ENCODE data around the gene RASGRP2.

The RASGRP2 gene

GRCh38 chr11:64698427-64698826 is 45.5 kb downstream of the RASGRP2 start:
- no peak overlapping the region for H3K9ac ChIP-seq (ENCODE audit: low read length)
- H3K27ac ChIP-seq (ENCODE audit: low read depth, low read length, poor library complexity, severe bottlenecking), result no peak overlapping the region
- no peaks in the 10 kb centered on the region for H4K20me1 ChIP-seq (ENCODE audit: insufficient read depth, low read length)
- no peak overlapping the region for H2AFZ ChIP-seq (ENCODE audit: low read length)
- TF ChIP-seq CTCF (IDR thresholded peaks at IDR 0.05; ENCODE audit: low read length), result no peak
- no peak for TF ChIP-seq EZH2 (IDR thresholded peaks at IDR 0.05; ENCODE audit: borderline replicate concordance, low read length)
- no peak overlapping the region for H3K4me3 ChIP-seq (ENCODE audit: low read depth, low read length, poor library complexity, severe bottlenecking)
- peaks cover 9% of the 10 kb centered on the region for H3K4me1 ChIP-seq (ENCODE audit: insufficient read depth, low read length, severe bottlenecking)
- H3K27me3 ChIP-seq (ENCODE audit: insufficient read depth, low read length), result peaks cover 6% of the 10 kb centered on the region
- no peaks in the 10 kb centered on the region for H3K36me3 ChIP-seq (ENCODE audit: insufficient read depth, low read length)
- no peak overlapping the region for H3K4me2 ChIP-seq (ENCODE audit: low read length)
- no peaks in the 10 kb centered on the region for H3K9me3 ChIP-seq (ENCODE audit: low read length)
- H3K9me2 ChIP-seq (ENCODE audit: low read depth, low read length), result no peaks in the 10 kb centered on the region
- H3F3A ChIP-seq (ENCODE audit: insufficient read depth, low read length), result no peaks in the 10 kb centered on the region
- no peaks in the 10 kb centered on the region for H3K79me2 ChIP-seq (ENCODE audit: insufficient read depth, low read length)

- no peak overlapping the region for H2AFZ ChIP-seq (ENCODE audit: low read length)
- H3K4me3 ChIP-seq (ENCODE audit: low read depth, low read length, poor library complexity, severe bottlenecking), result no peak overlapping the region
- H3K36me3 ChIP-seq (ENCODE audit: insufficient read depth, low read length), result no peaks in the 10 kb centered on the region
- H3K27me3 ChIP-seq (ENCODE audit: insufficient read depth, low read length), result peaks cover 6% of the 10 kb centered on the region
- TF ChIP-seq EZH2 (IDR thresholded peaks at IDR 0.05; ENCODE audit: borderline replicate concordance, low read length) (no peak), CTCF (IDR thresholded peaks at IDR 0.05; ENCODE audit: low read length) (no peak)
- H3K4me2 ChIP-seq (ENCODE audit: low read length), result no peak overlapping the region
- no peak overlapping the region for H3K9ac ChIP-seq (ENCODE audit: low read length)
- H3K4me1 ChIP-seq (ENCODE audit: insufficient read depth, low read length, severe bottlenecking), result peaks cover 9% of the 10 kb centered on the region
- no peak overlapping the region for H3K27ac ChIP-seq (ENCODE audit: low read depth, low read length, poor library complexity, severe bottlenecking)
- H3K9me2 ChIP-seq (ENCODE audit: low read depth, low read length), result no peaks in the 10 kb centered on the region
- no peaks in the 10 kb centered on the region for H3K9me3 ChIP-seq (ENCODE audit: low read length)
- no peaks in the 10 kb centered on the region for H3K79me2 ChIP-seq (ENCODE audit: insufficient read depth, low read length)
- no peaks in the 10 kb centered on the region for H3F3A ChIP-seq (ENCODE audit: insufficient read depth, low read length)
- H4K20me1 ChIP-seq (ENCODE audit: insufficient read depth, low read length), result no peaks in the 10 kb centered on the region
These were observed 46.1 kb downstream of the RASGRP2 start for GRCh38 chr11:64697663-64698375.

GRCh38 chr11:64696045-64696444 is 47.9 kb downstream of the RASGRP2 start:
- H3K4me1 ChIP-seq (ENCODE audit: insufficient read depth, low read length, severe bottlenecking), result peaks cover 9% of the 10 kb centered on the region
- H3K9ac ChIP-seq (ENCODE audit: low read length), result no peak overlapping the region
- H3K9me2 ChIP-seq (ENCODE audit: low read depth, low read length), result no peaks in the 10 kb centered on the region
- H3K9me3 ChIP-seq (ENCODE audit: low read length), result no peaks in the 10 kb centered on the region
- peaks cover 6% of the 10 kb centered on the region for H3K27me3 ChIP-seq (ENCODE audit: insufficient read depth, low read length)
- TF ChIP-seq CTCF (IDR thresholded peaks at IDR 0.05; ENCODE audit: low read length) (no peak), EZH2 (IDR thresholded peaks at IDR 0.05; ENCODE audit: borderline replicate concordance, low read length) (no peak)
- no peak overlapping the region for H3K4me3 ChIP-seq (ENCODE audit: low read depth, low read length, poor library complexity, severe bottlenecking)
- no peaks in the 10 kb centered on the region for H3F3A ChIP-seq (ENCODE audit: insufficient read depth, low read length)
- H4K20me1 ChIP-seq (ENCODE audit: insufficient read depth, low read length), result no peaks in the 10 kb centered on the region
- H2AFZ ChIP-seq (ENCODE audit: low read length), result no peak overlapping the region
- H3K27ac ChIP-seq (ENCODE audit: low read depth, low read length, poor library complexity, severe bottlenecking), result no peak overlapping the region
- no peaks in the 10 kb centered on the region for H3K79me2 ChIP-seq (ENCODE audit: insufficient read depth, low read length)
- no peaks in the 10 kb centered on the region for H3K36me3 ChIP-seq (ENCODE audit: insufficient read depth, low read length)
- H3K4me2 ChIP-seq (ENCODE audit: low read length), result no peak overlapping the region

Data from OCI-LY1 (cell line).